GM12892 (cell line): ENCODE data around the gene PNMA6A.
"Not testable (repeated sequence)": the region's sequence is repeated elsewhere in the genome, so short reads cannot be mapped to it uniquely, and the experiment has no call there.

ENCODE experiments used
- DNase-seq: peaks from one replicate; pipeline ENCODE4 v3.0.0; 2011; ENCODE audit not compliant: insufficient read length
- FAIRE-seq: peaks from 2 replicates; lab custom pipeline; 2011; peaks lifted over from hg19 to GRCh38; lab: Jason Lieb, UNC

The PNMA6A gene

DNA sequence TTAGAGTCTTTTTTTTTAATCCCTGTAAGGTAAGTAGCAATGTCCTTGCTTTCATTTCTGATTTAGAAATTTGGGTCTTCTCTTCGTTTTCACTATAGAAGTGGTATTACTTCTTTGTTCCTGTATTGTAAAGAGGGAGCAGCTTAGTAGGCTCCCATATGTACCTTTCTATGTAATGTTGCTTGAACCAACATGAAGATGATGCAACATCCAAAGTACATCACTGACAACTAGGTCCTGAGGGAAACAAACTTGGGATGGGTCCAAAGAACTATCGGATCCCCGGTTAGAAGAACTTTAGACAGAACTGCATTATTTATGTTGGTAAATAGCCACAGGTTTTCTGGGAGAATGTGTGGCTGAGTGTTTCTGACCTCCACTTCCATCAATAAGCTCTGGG is 45.5 kb downstream of the PNMA6A start:
- not testable (repeated sequence) for FAIRE-seq

GRCh38 chrX:153120230-153120629 is 48.0 kb downstream of the PNMA6A start:
- not testable (repeated sequence) for DNase-seq, FAIRE-seq

More for the DNA sequence above, 45.5 kb downstream of the PNMA6A start:
- not testable (repeated sequence) for DNase-seq

GRCh38 chrX:153123468-153123867 is 51.2 kb downstream of the PNMA6A start:
- not testable (repeated sequence) for DNase-seq, FAIRE-seq
